Hepatocyte (in vitro differentiated cells): Measurements from ENCODE around the gene FAM162A. TPM values are rescaled to one million over a fixed set of nuclear protein-coding genes. Genes with fewer than 3 reads are reported as not detected.

Experiments
- DNase-seq: peaks from one replicate; pipeline ENCODE4 v3.0.0-alpha.2; 2016; ENCODE audit warnings: low spot score
- H2AFZ ChIP-seq: fragments of 200-600 bp; sonication (generic); 2 replicates; pipeline ENCODE4 v1.6.0; 2016; ENCODE audit warnings: antibody characterized with exemption, mild to moderate bottlenecking
- H3K27ac ChIP-seq: fragments of 200-600 bp; sonication (generic); 2 replicates; pipeline ENCODE4 v1.5.1; 2016; ENCODE audit warnings: mild to moderate bottlenecking
- H3K27me3 ChIP-seq: fragments of 200-600 bp; sonication (generic); 2 replicates; pipeline ENCODE4 v1.6.1; 2016
- H3K36me3 ChIP-seq: fragments of 200-600 bp; sonication (generic); replicated peaks from 2 replicates; pipeline ENCODE4 v1.5.1; 2016; ENCODE audit warnings: low read depth; ENCODE audit not compliant: insufficient read depth
- H3K4me1 ChIP-seq: fragments of 200-600 bp; sonication (generic); 2 replicates; pipeline ENCODE4 v1.5.1; 2016; ENCODE audit warnings: mild to moderate bottlenecking, moderate library complexity; ENCODE audit not compliant: insufficient read depth
- H3K4me2 ChIP-seq: fragments of 200-600 bp; sonication (generic); 2 replicates; pipeline ENCODE4 v1.6.0; 2016
- H3K4me3 ChIP-seq: fragments of 200-600 bp; sonication (generic); 2 replicates; pipeline ENCODE4 v1.5.1; 2016; ENCODE audit warnings: mild to moderate bottlenecking
- H3K79me2 ChIP-seq: fragments of 200-600 bp; sonication (generic); 2 replicates; pipeline ENCODE4 v1.6.0; 2017; ENCODE audit warnings: mild to moderate bottlenecking
- H3K9me2 ChIP-seq: fragments of 200-600 bp; sonication (generic); replicated peaks from 2 replicates; pipeline ENCODE4 v1.6.0; 2017; ENCODE audit warnings: mild to moderate bottlenecking; ENCODE audit not compliant: insufficient read depth
- H3K9me3 ChIP-seq: fragments of 200-600 bp; sonication (generic); 2 replicates; pipeline ENCODE4 v1.5.1; 2016; ENCODE audit warnings: low read depth, mild to moderate bottlenecking
- H4K20me1 ChIP-seq: fragments of 200-600 bp; sonication (generic); 2 replicates; pipeline ENCODE4 v1.6.0; 2016; ENCODE audit warnings: mild to moderate bottlenecking; ENCODE audit not compliant: insufficient read depth, poor library complexity, severe bottlenecking
- CTCF ChIP-seq: fragments of 200-600 bp; sonication (generic); IDR thresholded peaks from 2 replicates; pipeline ENCODE4 v1.5.1; 2016; ENCODE audit warnings: antibody characterized with exemption, mild to moderate bottlenecking; ENCODE audit not compliant: poor library complexity
- EZH2 ChIP-seq: fragments of 200-600 bp; sonication (generic); IDR thresholded peaks from 2 replicates; pipeline ENCODE4 v1.6.1; 2016; ENCODE audit warnings: antibody characterized with exemption, mild to moderate bottlenecking, borderline replicate concordance
- EZH2phosphoT487 ChIP-seq: fragments of 200-600 bp; sonication (generic); IDR thresholded peaks from one replicate; pipeline ENCODE4 v1.6.1; 2018; ENCODE audit warnings: antibody characterized with exemption, mild to moderate bottlenecking, low read depth, moderate library complexity; ENCODE audit not compliant: unreplicated experiment, severe bottlenecking
- WGBS: methylation state at CpG from one replicate; pipeline ENCODE4 v1.1.6; 2016; ENCODE audit warnings: low lambda C conversion rate; ENCODE audit errors: missing lambda C conversion rate; 5-methylcytosine and 5-hydroxymethylcytosine counted together
- polyA plus RNA-seq: library from polyadenylated mRNA; unstranded; fragments of >200 nt; fragmentation: Nextera tagmentation; extraction: Ambion mirVana; gene quantifications from 2 replicates; pipeline ENCODE4 v1.2.1, GENCODE V29; 2016
- total RNA-seq: library from RNA; depleted of rRNA; stranded (reverse); fragments of >200 nt; gene quantifications from 2 replicates; pipeline ENCODE4 v1.2.3, GENCODE V29; 2014

FAM162A gene
- total and polyA plus RNA-seq, 2 experiments from 2014 or later, result 50.4 to 107 TPM

GRCh38 chr3:122405015-122405414, 21.0 kb downstream of the FAM162A start:
- Histone ChIP-seq H3K36me3 (no peaks in the 10 kb centered on the region), H3K4me2 (no peak overlapping the region), H4K20me1 (no peaks in the 10 kb centered on the region), H3K4me3 (no peak overlapping the region), H3K9me3 (no peaks in the 10 kb centered on the region), H2AFZ (no peak overlapping the region), H3K79me2 (peaks cover 8% of the 10 kb centered on the region), H3K27ac (no peak overlapping the region), H3K27me3 (no peaks in the 10 kb centered on the region), H3K9me2 (no peaks in the 10 kb centered on the region), H3K4me1 (no peaks in the 10 kb centered on the region)
- DNase-seq, result no peak
- TF ChIP-seq CTCF (no peak), EZH2 (no peak), EZH2phosphoT487 (no peak)
- 89% methylated on average over 3 of the region's 3 CpGs for WGBS

- Histone ChIP-seq H4K20me1 (no peaks in the 10 kb centered on the region), H3K36me3 (no peaks in the 10 kb centered on the region), H3K4me2 (no peak overlapping the region), H3K9me2 (no peaks in the 10 kb centered on the region), H3K27ac (no peak overlapping the region), H3K9me3 (no peaks in the 10 kb centered on the region), H3K79me2 (peaks cover 7% of the 10 kb centered on the region), H3K4me1 (no peaks in the 10 kb centered on the region), H3K27me3 (no peaks in the 10 kb centered on the region), H3K4me3 (no peak overlapping the region), H2AFZ (no peak overlapping the region)
- no peak for TF ChIP-seq CTCF
- no peak for TF ChIP-seq EZH2
- no peak for TF ChIP-seq EZH2phosphoT487
- DNase-seq, result no peak
- WGBS, result 90% methylated on average over 4 of the region's 4 CpGs
These were observed 22.2 kb downstream of the FAM162A start for GRCh38 chr3:122406198-122406597.

GRCh38 chr3:122407946-122408345, 24.0 kb downstream of the FAM162A start:
- DNase-seq, result no peak
- WGBS, result 88% methylated on average over 1 of the region's 1 CpG
- no peaks in the 10 kb centered on the region for H3K27me3 ChIP-seq
- no peaks in the 10 kb centered on the region for H3K9me2 ChIP-seq
- H3K4me1 ChIP-seq, result no peaks in the 10 kb centered on the region
- H2AFZ ChIP-seq, result no peak overlapping the region
- no peaks in the 10 kb centered on the region for H3K36me3 ChIP-seq
- H3K9me3 ChIP-seq, result no peaks in the 10 kb centered on the region
- H3K79me2 ChIP-seq, result peaks cover 3% of the 10 kb centered on the region
- H3K27ac ChIP-seq, result no peak overlapping the region
- H4K20me1 ChIP-seq, result no peaks in the 10 kb centered on the region
- no peak overlapping the region for H3K4me3 ChIP-seq
- no peak overlapping the region for H3K4me2 ChIP-seq
- no peak for TF ChIP-seq EZH2phosphoT487
- no peak for TF ChIP-seq EZH2
- no peak for TF ChIP-seq CTCF

GRCh38 chr3:122409446-122409845, 25.5 kb downstream of the FAM162A start:
- no peak overlapping the region for H3K27ac ChIP-seq

More at GRCh38 chr3:122409446-122409845, 25.5 kb downstream of the FAM162A start:
- Histone ChIP-seq H3K9me2 (no peaks in the 10 kb centered on the region), H3K4me1 (peaks cover under 1% of the 10 kb centered on the region), H3K36me3 (no peaks in the 10 kb centered on the region), H3K9me3 (no peaks in the 10 kb centered on the region), H3K79me2 (peaks cover 18% of the 10 kb centered on the region), H2AFZ (no peak overlapping the region), H3K4me3 (no peak overlapping the region), H4K20me1 (no peaks in the 10 kb centered on the region), H3K27me3 (no peaks in the 10 kb centered on the region), H3K4me2 (no peak overlapping the region)
- WGBS, result 89% methylated on average over 6 of the region's 6 CpGs
- no peak for TF ChIP-seq CTCF
- TF ChIP-seq EZH2, result no peak
- no peak for DNase-seq
